ENCODE data around the gene PEX26. TPM values are rescaled to one million over a fixed set of nuclear protein-coding genes. Genes with fewer than 3 reads are reported as not detected.
"Not testable (repeated sequence)": the region's sequence is repeated elsewhere in the genome, so short reads cannot be mapped to it uniquely, and the experiment has no call there.

Gene PEX26
- total RNA-seq, 6 experiments from 2014 or later = 22.7 to 42.5 (median 25.0) TPM

DNA sequence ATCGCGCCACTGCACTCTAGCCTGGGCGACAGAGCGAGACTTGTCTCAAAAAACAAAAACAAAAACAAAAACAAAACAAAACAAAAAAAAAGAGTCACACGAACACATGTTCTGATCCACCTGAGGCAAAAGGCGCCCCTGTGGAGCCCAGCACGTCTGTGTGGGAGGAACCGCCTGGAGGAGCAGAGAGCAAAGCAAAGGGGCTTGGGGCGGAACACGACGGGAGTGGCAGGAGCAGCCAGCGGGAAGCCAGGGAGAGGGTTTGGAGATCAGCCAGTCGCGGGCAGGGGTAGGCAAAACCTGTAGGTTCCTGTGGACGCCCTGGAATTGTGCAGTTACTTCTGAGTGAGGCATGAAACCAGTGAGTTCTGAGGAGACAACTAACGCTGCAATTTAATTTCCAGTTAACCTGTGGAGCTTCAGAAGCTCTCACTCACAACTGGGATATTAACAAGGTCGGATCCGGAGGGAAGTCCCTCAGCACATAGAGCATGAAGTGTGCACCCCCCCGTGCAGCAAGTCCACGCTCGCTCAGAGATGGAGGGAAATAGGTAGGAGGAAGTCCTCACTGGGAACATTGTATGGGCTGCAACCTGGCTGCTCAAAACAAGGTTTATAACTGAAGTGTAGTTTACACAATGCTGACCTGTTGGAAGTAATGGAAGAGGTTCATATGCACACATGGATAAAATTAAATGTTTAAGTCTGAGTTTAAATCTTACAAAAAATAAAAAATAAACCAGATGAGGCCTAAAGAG lies 59.0 kb downstream of the PEX26 start:
- H3K4me3 ChIP-seq = no peak overlapping the region
- H3K27me3 ChIP-seq = no peaks in the 10 kb centered on the region
- TF ChIP-seq, protein P1, sequence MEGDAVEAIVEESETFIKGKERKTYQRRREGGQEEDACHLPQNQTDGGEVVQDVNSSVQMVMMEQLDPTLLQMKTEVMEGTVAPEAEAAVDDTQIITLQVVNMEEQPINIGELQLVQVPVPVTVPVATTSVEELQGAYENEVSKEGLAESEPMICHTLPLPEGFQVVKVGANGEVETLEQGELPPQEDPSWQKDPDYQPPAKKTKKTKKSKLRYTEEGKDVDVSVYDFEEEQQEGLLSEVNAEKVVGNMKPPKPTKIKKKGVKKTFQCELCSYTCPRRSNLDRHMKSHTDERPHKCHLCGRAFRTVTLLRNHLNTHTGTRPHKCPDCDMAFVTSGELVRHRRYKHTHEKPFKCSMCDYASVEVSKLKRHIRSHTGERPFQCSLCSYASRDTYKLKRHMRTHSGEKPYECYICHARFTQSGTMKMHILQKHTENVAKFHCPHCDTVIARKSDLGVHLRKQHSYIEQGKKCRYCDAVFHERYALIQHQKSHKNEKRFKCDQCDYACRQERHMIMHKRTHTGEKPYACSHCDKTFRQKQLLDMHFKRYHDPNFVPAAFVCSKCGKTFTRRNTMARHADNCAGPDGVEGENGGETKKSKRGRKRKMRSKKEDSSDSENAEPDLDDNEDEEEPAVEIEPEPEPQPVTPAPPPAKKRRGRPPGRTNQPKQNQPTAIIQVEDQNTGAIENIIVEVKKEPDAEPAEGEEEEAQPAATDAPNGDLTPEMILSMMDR (IDR thresholded peaks at IDR 0.05) = no peak
- no peak for TF ChIP-seq POLR2A (IDR thresholded peaks at IDR 0.05)
- intact Hi-C loops (cut with DNase I) = no loop called here
- no peak overlapping the region for H3K27ac ChIP-seq
- WGBS (ENCODE audit: insufficient coverage, low coverage, low lambda C conversion rate, missing lambda C conversion rate) = 95% methylated on average over 17 of the region's 21 CpGs
- no peaks in the 10 kb centered on the region for H3K9me3 ChIP-seq
- ATAC-seq (peak in 1 of 4 donors; percentile 16), DNase-seq (no peak)
- H3K4me1 ChIP-seq = peaks cover 0 to 12% (median 0%) of the 10 kb centered on the region in 4 donors
- H3K36me3 ChIP-seq = no peaks in the 10 kb centered on the region

DNA sequence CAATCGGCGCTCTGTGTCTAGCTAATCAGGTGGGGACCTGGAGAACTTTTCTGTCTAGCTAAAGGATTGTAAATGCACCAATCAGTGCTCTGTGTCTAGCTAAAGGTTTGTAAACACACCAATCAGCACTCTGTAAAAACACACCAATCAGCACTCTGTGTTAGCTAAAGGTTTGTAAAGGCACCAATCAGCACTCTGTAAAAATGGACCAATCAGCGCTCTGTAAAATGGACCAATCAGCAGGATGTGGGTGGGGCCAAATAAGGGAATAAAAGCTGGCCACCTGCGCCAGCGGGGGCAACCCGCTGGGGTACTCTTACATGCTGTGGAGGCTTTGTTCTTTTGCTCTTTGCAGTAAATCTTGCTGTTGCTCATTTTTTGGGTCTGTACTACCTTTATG lies 63.2 kb downstream of the PEX26 start:
- H3K4me3 ChIP-seq; H3K4me1 ChIP-seq; DNase-seq; intact Hi-C loops (cut with DNase I); H3K27me3 ChIP-seq; ATAC-seq; H3K27ac ChIP-seq; H3K36me3 ChIP-seq; H3K9me3 ChIP-seq: not testable (repeated sequence)
- WGBS (ENCODE audit: insufficient coverage, low coverage, low lambda C conversion rate, missing lambda C conversion rate) = 85% methylated on average over 6 of the region's 6 CpGs

DNA sequence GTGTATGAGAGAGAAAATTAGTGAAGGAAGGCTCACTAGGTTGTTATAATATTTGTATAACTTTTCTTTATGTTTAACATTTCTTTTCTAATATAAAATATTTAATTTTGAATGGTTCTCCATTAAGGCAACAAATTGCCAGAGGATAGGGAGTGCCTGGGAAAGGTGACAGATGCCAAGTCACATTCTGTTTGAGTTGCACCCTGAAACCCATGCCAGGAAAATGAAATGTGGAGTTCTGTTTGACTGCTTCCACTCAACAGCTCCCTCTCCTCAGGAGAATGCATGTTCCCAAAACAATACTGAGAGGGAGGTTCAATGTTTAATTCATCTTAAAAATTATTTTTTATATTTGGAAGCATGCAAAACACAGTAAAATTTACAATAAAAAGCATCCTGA lies 66.3 kb downstream of the PEX26 start:
- H3K4me1 ChIP-seq = peaks cover 0 to 17% (median 4%) of the 10 kb centered on the region in 4 donors
- H3K36me3 ChIP-seq = no peaks in the 10 kb centered on the region
- intact Hi-C loops (cut with DNase I) = no loop called here
- ATAC-seq = no peak
- TF ChIP-seq, protein P1 (IDR thresholded peaks at IDR 0.05) = no peak
- TF ChIP-seq POLR2A (IDR thresholded peaks at IDR 0.05) = no peak
- no peak for DNase-seq
- no peak overlapping the region for H3K27ac ChIP-seq
- H3K27me3 ChIP-seq = no peaks in the 10 kb centered on the region
- no peak overlapping the region for H3K4me3 ChIP-seq
- no peaks in the 10 kb centered on the region for H3K9me3 ChIP-seq

DNA sequence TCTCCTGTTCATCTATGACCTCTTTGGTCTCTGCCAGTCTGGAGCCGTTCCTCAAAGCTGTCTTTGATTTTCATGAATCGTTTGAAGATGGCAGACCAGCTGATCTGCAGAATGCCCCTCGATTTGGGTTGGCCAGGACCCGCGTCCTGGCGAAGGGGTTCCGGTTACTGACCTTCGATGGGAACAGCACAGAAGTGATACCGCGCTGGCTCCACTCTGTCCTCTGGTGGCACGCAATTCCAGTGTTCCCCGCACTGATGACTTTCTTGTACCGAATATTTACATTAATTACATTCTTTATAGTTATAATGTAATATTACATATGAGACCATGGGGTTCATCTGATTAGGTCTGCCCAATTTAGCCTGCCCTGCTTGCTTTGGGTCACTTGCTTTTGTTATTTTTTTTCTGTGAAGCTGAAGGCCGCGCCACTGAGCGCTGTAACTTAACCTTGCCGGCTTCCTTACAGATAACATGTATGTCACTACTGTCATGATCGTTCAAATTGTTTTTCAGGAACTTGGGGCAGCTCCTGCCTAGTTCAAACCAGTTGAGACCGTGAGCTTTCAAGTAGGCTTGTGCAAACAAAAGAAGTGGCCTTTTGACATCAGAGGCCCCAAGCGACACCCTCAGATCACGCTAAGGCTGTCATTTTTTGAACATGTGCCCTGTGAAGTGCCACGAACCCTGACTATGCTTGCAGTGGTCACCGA lies 68.0 kb downstream of the PEX26 start:
- Histone ChIP-seq H3K4me3 (no peak overlapping the region), H3K9me3 (no peaks in the 10 kb centered on the region), H3K4me1 (peaks cover 0 to 14% (median 4%) of the 10 kb centered on the region in 4 donors), H3K27ac (no peak overlapping the region), H3K27me3 (no peaks in the 10 kb centered on the region), H3K36me3 (no peaks in the 10 kb centered on the region)
- intact Hi-C loops (cut with DNase I) = no loop called here
- DNase-seq (no peak), ATAC-seq (no peak)
- 81% methylated on average over 20 of the region's 23 CpGs for WGBS (ENCODE audit: insufficient coverage, low coverage, low lambda C conversion rate, missing lambda C conversion rate)
- TF ChIP-seq, protein P1 (IDR thresholded peaks at IDR 0.05) = no peak
- no peak for TF ChIP-seq POLR2A (IDR thresholded peaks at IDR 0.05)

DNA sequence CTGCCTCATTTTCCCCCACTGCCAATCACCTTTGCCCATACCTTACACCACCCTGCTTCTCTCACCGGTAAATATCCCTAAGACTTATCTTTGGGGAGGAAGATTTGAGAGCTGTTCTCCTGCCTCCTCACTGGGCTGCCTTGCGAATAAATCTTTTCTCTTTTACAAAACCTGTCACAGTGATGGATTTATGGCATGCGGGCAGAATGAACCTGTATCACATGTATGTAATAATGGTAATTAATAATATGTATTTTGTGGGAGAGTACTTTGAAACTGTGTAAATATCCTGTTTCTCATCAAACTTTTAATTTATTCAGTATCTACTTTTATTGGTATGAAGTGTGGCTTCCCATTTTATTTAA lies 68.6 kb downstream of the PEX26 start:
- no peak for ATAC-seq
- no peaks in the 10 kb centered on the region for H3K36me3 ChIP-seq
- TF ChIP-seq POLR2A (IDR thresholded peaks at IDR 0.05) = no peak
- TF ChIP-seq, protein P1 (IDR thresholded peaks at IDR 0.05) = no peak
- H3K27me3 ChIP-seq = no peaks in the 10 kb centered on the region
- H3K4me1 ChIP-seq = peaks cover 0 to 18% (median 6%) of the 10 kb centered on the region in 4 donors
- intact Hi-C loops (cut with DNase I) = no loop called here
- no peaks in the 10 kb centered on the region for H3K9me3 ChIP-seq
- WGBS (ENCODE audit: insufficient coverage, low coverage, low lambda C conversion rate, missing lambda C conversion rate) = 69% methylated on average over 2 of the region's 3 CpGs
- no peak for DNase-seq
- H3K27ac ChIP-seq = no peak overlapping the region
- no peak overlapping the region for H3K4me3 ChIP-seq

All from right lobe of liver (tissue), 6 donors.